HL-60/S4 treated with phorbol 12-myristate 13-acetate at 8.2 ng/mL for 4 days and 3 days (cell line): ENCODE results near the gene LDHB.
"Not testable (repeated sequence)": the region's sequence is repeated elsewhere in the genome, so short reads cannot be mapped to it uniquely, and the experiment has no call there.

Experiments
- in situ Hi-C: fragments of 300-500 bp; cut with MboI; formaldehyde crosslinking; loops from 2 replicates; pipeline ENCODE4 v1.15.0; 2022; ENCODE audit warnings: low sequenced_read_pairs

Gene LDHB

GRCh38 chr12:21657326-21658077 is at the start of gene LDHB:
LDHB (minus strand) TSS chr12:21657842; CDS start chr12:21654671, 3,171 bp downstream.
- in situ Hi-C loops = no loop called here

DNA sequence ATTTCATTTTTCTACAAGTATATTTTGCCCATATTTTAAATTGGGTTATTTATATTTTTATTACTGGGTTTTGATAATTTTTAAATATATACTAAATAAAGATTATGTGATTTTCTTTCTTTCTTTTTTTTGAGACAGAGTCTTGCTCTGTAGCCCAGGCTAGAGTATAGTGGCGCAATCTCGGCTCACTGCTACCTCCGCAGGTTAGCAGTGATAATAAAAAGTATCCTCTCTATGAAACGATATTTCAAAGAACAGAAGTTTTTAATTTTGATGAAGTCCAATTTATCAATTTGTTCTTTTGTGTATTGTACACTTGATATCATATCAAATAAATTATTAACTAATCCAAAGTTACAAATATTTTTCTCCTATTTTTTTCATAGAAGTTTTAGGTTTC is 47.2 kb upstream of the LDHB start:
- in situ Hi-C loops = no loop called here

DNA sequence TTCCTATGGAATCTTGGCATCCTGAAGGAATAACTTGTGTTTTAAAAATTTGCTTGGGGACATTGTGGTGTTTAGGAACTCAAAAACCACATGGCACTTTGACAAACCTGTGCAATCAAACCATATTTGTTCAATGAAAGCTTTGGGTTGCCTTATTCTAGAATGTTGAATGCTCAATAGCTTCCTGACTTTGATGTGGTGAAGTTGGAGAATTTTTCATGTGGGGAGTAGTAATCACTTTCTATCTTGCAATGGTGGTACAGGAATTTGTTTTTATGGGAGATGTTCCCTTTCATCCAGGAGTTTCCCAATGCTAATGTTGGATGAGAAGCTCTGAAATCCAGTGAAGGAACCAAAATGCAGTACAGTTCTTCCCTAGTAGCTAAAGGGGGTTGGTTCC is 42.2 kb upstream of the LDHB start:
- in situ Hi-C loops = no loop called here

- in situ Hi-C loops = no loop called here
Measured at GRCh38 chr12:21697904-21698630, 40.4 kb upstream of the LDHB start.

GRCh38 chr12:21696625-21697024 is 39.0 kb upstream of the LDHB start:
- in situ Hi-C loops = no loop called here

GRCh38 chr12:21695986-21696385 is 38.3 kb upstream of the LDHB start:
- in situ Hi-C loops = no loop called here

- in situ Hi-C loops = no loop called here
Measured at GRCh38 chr12:21694660-21695059, 37.0 kb upstream of the LDHB start.

GRCh38 chr12:21691515-21691914 is 33.9 kb upstream of the LDHB start:
- in situ Hi-C loops = no loop called here

GRCh38 chr12:21690704-21691368 is 33.2 kb upstream of the LDHB start:
- in situ Hi-C loops = no loop called here

- in situ Hi-C loops = no loop called here
Measured at GRCh38 chr12:21683115-21683514, 25.5 kb upstream of the LDHB start.

DNA sequence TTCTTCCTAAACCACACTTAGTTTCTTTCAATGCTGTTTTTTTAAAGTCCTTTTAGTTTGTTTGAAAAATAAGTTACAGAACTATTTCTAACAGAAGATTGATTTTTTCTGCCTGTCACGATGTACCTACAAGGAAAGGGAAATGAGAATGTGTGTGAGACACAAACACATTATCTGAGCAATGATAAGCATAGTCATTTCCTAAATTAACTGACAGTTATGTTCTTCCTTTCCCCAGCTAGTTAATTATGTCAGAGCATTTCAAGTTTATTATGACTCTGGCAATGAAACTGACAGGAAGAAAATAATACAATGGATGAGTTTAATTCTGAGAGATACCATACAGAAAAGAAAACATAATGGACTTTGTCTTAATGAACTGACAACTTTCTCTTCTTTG is 21.3 kb upstream of the LDHB start:
- in situ Hi-C loops = no loop called here

- in situ Hi-C loops = no loop called here
Measured at GRCh38 chr12:21677622-21678277, 20.1 kb upstream of the LDHB start.

DNA sequence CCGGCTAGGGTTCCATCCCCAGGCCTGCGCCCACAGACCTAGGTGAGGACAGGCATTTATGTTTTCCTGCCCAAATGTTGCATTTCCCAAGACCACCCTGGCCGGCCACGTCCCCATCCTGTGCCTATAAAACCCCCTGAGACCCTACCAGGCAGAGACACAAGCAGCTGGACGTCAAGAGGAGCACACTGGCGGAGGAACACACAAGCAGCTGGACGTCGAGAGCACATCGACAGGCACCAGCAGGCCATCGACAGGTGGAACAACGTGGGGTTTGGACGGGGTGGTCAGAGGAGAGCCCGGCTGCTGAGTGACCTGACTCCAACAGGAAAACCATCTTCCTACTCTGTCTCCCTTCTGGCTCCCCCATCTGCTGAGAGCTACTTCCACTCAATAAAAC is 19.6 kb upstream of the LDHB start:
- in situ Hi-C loops = no loop called here

- in situ Hi-C loops = no loop called here
Measured at GRCh38 chr12:21676776-21677175, 19.1 kb upstream of the LDHB start.

GRCh38 chr12:21675641-21676040 is 18.0 kb upstream of the LDHB start:
- in situ Hi-C loops = no loop called here

- in situ Hi-C loops = no loop called here
Measured at GRCh38 chr12:21675096-21675495, 17.5 kb upstream of the LDHB start.

DNA sequence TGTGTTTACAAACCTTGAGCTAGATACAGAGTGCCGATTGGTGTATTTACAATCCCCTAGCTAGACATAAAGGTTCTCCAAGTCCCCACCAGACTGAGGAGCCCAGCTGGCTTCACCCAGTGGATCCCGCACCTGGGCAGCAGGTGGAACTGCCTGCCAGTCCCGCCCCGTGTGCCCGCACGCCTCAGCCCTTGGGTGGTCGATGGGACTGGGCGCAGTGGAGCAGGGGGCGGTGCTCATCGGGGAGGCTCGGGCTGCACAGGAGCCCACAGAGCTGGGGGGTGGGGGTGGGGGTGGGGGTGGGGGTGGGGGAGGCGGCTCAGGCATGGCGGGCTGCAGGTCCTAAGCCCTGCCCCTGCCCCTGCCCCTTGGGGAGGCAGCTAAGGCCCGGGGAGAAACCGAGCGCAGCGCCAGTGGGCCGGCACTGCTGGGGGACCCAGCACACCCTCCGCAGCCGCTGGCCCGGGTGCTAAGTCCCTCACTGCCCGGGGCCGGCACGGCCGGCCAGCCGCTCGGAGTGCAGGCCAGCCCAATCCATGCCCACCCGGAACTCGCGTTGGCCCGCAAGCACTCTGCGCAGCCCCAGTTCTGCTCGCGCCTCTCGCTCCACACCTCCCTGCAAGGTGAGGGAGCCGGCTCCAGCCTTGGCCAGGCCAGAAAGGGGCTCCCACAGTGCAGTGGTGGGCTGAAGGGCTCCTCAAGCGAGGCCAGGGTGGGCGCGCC is 16.3 kb upstream of the LDHB start:
- in situ Hi-C loops = not testable (repeated sequence)

- in situ Hi-C loops = no loop called here
Measured at GRCh38 chr12:21672146-21672545, 14.5 kb upstream of the LDHB start.

- in situ Hi-C loops = no loop called here
Measured at GRCh38 chr12:21666722-21667121, 9.1 kb upstream of the LDHB start.

- in situ Hi-C loops = no loop called here
Measured at GRCh38 chr12:21665816-21666215, 8.2 kb upstream of the LDHB start.
